HG03354 (cell line): ENCODE measurements around the gene SLC38A3.
"Not testable (repeated sequence)": the region's sequence is repeated elsewhere in the genome, so short reads cannot be mapped to it uniquely, and the experiment has no call there.

Experiments
- ATAC-seq: cut with Tn5 transposase; IDR thresholded peaks from one replicate; pipeline ENCODE4 v1.9.1; 2021; ENCODE audit warnings: mild to moderate bottlenecking; ENCODE audit not compliant: unreplicated experiment, poor library complexity, severe bottlenecking

Gene SLC38A3

GRCh38 chr3:50227390-50228183 is 22.5 kb downstream of the SLC38A3 start:
- ATAC-seq: peak; percentile 81

GRCh38 chr3:50228184-50228763 is 23.2 kb downstream of the SLC38A3 start:
- not testable (repeated sequence) for ATAC-seq

GRCh38 chr3:50229490-50229889 is 24.4 kb downstream of the SLC38A3 start:
- ATAC-seq: no peak

GRCh38 chr3:50230104-50230793 is 25.2 kb downstream of the SLC38A3 start:
- no peak for ATAC-seq

DNA sequence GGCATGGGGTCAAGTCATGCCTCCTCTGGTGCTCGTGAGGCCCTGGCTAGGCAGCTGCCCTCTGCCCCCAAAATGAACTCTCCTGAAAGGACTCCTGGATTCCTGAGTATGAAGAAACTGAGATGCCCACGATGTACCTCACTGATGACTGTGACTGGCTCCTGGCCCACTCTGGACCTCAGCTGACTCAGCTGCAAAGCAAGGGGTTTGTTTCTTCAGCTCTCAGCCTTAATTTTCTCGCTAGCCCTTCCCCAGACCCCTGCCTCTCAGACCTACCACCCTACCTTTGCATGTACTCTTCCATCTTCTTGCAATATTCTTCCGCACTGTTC is 25.7 kb downstream of the SLC38A3 start:
- no peak for ATAC-seq

- ATAC-seq: no peak
These were observed 26.5 kb downstream of the SLC38A3 start for GRCh38 chr3:50231581-50231980.

GRCh38 chr3:50232303-50232702 is 27.2 kb downstream of the SLC38A3 start:
- ATAC-seq: no peak

- ATAC-seq: no peak
These were observed 28.1 kb downstream of the SLC38A3 start for GRCh38 chr3:50233176-50233575.

- peak; percentile 93 for ATAC-seq
These were observed 30.8 kb downstream of the SLC38A3 start, which contains the start of gene GNAI2 for GRCh38 chr3:50235716-50236483. Gene GNAI2 (plus strand): TSS chr3:50236204. CDS start chr3:50236336, 132 bp downstream.

DNA sequence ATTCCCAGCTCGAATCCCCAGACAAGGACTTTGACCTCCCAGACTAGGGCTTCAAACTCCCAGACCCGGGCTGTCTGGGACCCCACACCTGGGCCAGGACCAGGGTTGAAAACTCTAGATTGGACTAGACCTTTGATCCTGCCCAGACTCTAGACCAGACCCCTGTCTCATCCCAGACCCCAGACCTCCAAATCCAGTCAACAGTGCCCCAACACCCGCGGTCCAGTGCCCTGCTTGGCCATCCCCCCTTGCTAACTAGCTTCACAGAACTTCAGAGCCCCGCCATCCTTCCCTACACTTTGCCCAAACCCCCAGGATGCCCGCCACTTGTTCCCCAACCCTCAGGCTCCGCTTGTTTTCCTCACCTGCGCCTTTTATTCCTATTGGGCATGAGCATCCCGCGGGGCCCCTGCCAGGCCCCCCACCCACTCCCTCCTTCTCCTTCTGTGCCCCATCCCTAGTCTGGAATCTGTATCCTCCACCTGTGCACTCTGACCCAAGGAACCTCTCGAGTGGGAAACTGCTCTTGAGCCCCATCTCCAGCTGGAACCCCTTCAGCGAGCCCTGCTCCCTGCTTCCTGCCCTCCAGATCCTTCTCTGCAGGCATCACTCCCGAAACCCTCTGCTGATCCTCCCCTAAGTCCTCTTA is 31.5 kb downstream of the SLC38A3 start:
- ATAC-seq: no peak

- ATAC-seq: no peak
These were observed 32.1 kb downstream of the SLC38A3 start for GRCh38 chr3:50237133-50237651.

- ATAC-seq: peak; percentile 40
These were observed 32.9 kb downstream of the SLC38A3 start for GRCh38 chr3:50237754-50238548.

- ATAC-seq: no peak
These were observed 33.5 kb downstream of the SLC38A3 start for GRCh38 chr3:50238549-50239026.

GRCh38 chr3:50239649-50240048 is 34.6 kb downstream of the SLC38A3 start:
- ATAC-seq: no peak

GRCh38 chr3:50241163-50241562 is 36.1 kb downstream of the SLC38A3 start:
- no peak for ATAC-seq

GRCh38 chr3:50241713-50242380 is 36.8 kb downstream of the SLC38A3 start:
- no peak for ATAC-seq

DNA sequence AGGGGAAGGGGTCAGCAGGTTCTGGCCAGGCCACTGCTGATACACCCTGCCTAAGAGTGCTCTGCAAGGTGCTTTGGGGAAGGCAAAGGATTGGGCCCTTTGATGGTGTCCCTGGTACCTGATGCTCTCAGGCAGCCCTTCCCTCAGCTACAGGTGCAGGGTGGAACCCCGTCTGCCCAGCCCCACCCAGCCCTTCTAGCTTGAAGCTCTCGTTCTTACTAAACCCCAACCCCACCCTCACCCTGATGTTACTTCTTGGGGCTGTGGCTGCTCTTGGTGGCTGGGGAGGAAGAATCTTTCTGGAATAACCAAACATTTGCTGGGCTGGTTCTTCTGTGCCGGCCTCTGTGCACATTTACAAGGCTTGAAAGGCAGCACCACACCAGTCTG is 37.3 kb downstream of the SLC38A3 start:
- no peak for ATAC-seq
